ENCODE results near the gene FGF14. TPM values are rescaled to one million over a fixed set of nuclear protein-coding genes. Genes with fewer than 3 reads are reported as not detected.

The FGF14 gene
- total RNA-seq, 3 donors from 2014 or later: under 0.01 to 0.29 (median under 0.01) TPM

- intact Hi-C loops (cut with DNase I; ENCODE audit: low total_unique reads): no loop called here
Observed at GRCh38 chr13:102187313-102187712, 214.5 kb downstream of the FGF14 start.

GRCh38 chr13:102185375-102185984 lies 216.4 kb downstream of the FGF14 start:
- DNase-seq (ENCODE audit: low spot score in 2 of 2): no peak
- no peak for TF ChIP-seq CTCF (IDR thresholded peaks at IDR 0.05)
- TF ChIP-seq POLR2A (IDR thresholded peaks at IDR 0.05): no peak
- TF ChIP-seq POLR2AphosphoS5 (IDR thresholded peaks at IDR 0.05): no peak
- intact Hi-C loops (cut with DNase I; ENCODE audit: low total_unique reads): no loop called here
- Histone ChIP-seq H3K36me3 (no peaks in the 10 kb centered on the region), H3K4me3 (no peak overlapping the region), H3K27ac (no peak overlapping the region), H3K9me3 (no peaks in the 10 kb centered on the region), H3K4me1 (no peaks in the 10 kb centered on the region), H3K27me3 (no peaks in the 10 kb centered on the region)

More at GRCh38 chr13:102187313-102187712, 214.5 kb downstream of the FGF14 start:
- H3K27me3 ChIP-seq: no peaks in the 10 kb centered on the region
- no peak for DNase-seq (ENCODE audit: low spot score in 2 of 2)
- no peak overlapping the region for H3K27ac ChIP-seq
- no peak overlapping the region for H3K4me3 ChIP-seq
- no peaks in the 10 kb centered on the region for H3K4me1 ChIP-seq
- no peaks in the 10 kb centered on the region for H3K9me3 ChIP-seq
- no peaks in the 10 kb centered on the region for H3K36me3 ChIP-seq
- TF ChIP-seq POLR2A (IDR thresholded peaks at IDR 0.05) (no peak), POLR2AphosphoS5 (IDR thresholded peaks at IDR 0.05) (no peak), CTCF (IDR thresholded peaks at IDR 0.05) (no peak)

GRCh38 chr13:102183509-102184182 lies 218.2 kb downstream of the FGF14 start:
- DNase-seq (ENCODE audit: low spot score in 2 of 2): no peak
- TF ChIP-seq CTCF (IDR thresholded peaks at IDR 0.05): no peak
- TF ChIP-seq POLR2AphosphoS5 (IDR thresholded peaks at IDR 0.05): no peak
- TF ChIP-seq POLR2A (IDR thresholded peaks at IDR 0.05): no peak
- Histone ChIP-seq H3K9me3 (no peaks in the 10 kb centered on the region), H3K4me1 (no peaks in the 10 kb centered on the region), H3K27ac (no peak overlapping the region), H3K36me3 (no peaks in the 10 kb centered on the region), H3K27me3 (no peaks in the 10 kb centered on the region), H3K4me3 (no peak overlapping the region)
- intact Hi-C loops (cut with DNase I; ENCODE audit: low total_unique reads): no loop called here

GRCh38 chr13:102182170-102182569 lies 219.7 kb downstream of the FGF14 start:
- DNase-seq (ENCODE audit: low spot score in 2 of 2): no peak
- TF ChIP-seq CTCF (IDR thresholded peaks at IDR 0.05) (no peak), POLR2A (IDR thresholded peaks at IDR 0.05) (no peak), POLR2AphosphoS5 (IDR thresholded peaks at IDR 0.05) (no peak)
- intact Hi-C loops (cut with DNase I; ENCODE audit: low total_unique reads): no loop called here

GRCh38 chr13:102177431-102177830 lies 224.4 kb downstream of the FGF14 start:
- H3K4me3 ChIP-seq: no peak overlapping the region
- DNase-seq (ENCODE audit: low spot score in 2 of 2): no peak
- H3K27ac ChIP-seq: no peak overlapping the region
- H3K4me1 ChIP-seq: no peaks in the 10 kb centered on the region
- no peaks in the 10 kb centered on the region for H3K27me3 ChIP-seq
- TF ChIP-seq POLR2AphosphoS5 (IDR thresholded peaks at IDR 0.05) (no peak), POLR2A (IDR thresholded peaks at IDR 0.05) (no peak), CTCF (IDR thresholded peaks at IDR 0.05) (no peak)
- intact Hi-C loops (cut with DNase I; ENCODE audit: low total_unique reads): no loop called here
- no peaks in the 10 kb centered on the region for H3K9me3 ChIP-seq
- H3K36me3 ChIP-seq: no peaks in the 10 kb centered on the region

More at GRCh38 chr13:102182170-102182569, 219.7 kb downstream of the FGF14 start:
- Histone ChIP-seq H3K4me3 (no peak overlapping the region), H3K4me1 (no peaks in the 10 kb centered on the region), H3K36me3 (no peaks in the 10 kb centered on the region), H3K9me3 (no peaks in the 10 kb centered on the region), H3K27ac (no peak overlapping the region), H3K27me3 (no peaks in the 10 kb centered on the region)
